Measurements from ENCODE around the gene POLR2E. TPM values are rescaled to one million over a fixed set of nuclear protein-coding genes. Genes with fewer than 3 reads are reported as not detected.
A peak's percentile ranks its signal among the peaks of the same experiment; 100 is the strongest.

Gene POLR2E
- total and polyA plus RNA-seq, 10 of the 15 experiments (the other 5 are each of a cell fraction or from before 2014, with no cell fraction given) = 4.0 to 487 (median 200) TPM

DNA sequence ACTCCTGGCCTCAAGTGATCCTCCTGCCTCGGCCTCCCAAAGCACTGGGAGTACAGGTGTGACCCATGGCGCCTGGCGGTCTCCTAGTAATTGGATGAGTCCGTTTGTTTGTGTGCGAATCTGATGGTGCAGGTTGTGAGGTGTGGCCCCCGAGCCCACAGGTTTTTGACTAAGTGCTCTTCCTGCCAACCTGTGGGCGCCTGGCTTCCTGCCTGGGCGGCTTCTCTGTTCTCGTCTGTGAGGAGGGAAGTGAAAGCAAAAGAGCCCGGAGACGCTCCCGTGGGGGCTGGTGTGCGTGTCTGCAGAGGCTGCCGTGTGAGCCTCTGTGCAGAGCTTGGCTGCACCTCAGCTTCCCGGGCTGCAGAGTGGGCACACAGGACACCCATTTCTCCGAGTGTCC, 18.2 kb downstream of the POLR2E start (continued):
- no peak for TF ChIP-seq EZH2 (IDR thresholded peaks at IDR 0.05; ENCODE audit: borderline replicate concordance, control insufficient read depth, low read depth, low read length)
- TF ChIP-seq, protein P1, sequence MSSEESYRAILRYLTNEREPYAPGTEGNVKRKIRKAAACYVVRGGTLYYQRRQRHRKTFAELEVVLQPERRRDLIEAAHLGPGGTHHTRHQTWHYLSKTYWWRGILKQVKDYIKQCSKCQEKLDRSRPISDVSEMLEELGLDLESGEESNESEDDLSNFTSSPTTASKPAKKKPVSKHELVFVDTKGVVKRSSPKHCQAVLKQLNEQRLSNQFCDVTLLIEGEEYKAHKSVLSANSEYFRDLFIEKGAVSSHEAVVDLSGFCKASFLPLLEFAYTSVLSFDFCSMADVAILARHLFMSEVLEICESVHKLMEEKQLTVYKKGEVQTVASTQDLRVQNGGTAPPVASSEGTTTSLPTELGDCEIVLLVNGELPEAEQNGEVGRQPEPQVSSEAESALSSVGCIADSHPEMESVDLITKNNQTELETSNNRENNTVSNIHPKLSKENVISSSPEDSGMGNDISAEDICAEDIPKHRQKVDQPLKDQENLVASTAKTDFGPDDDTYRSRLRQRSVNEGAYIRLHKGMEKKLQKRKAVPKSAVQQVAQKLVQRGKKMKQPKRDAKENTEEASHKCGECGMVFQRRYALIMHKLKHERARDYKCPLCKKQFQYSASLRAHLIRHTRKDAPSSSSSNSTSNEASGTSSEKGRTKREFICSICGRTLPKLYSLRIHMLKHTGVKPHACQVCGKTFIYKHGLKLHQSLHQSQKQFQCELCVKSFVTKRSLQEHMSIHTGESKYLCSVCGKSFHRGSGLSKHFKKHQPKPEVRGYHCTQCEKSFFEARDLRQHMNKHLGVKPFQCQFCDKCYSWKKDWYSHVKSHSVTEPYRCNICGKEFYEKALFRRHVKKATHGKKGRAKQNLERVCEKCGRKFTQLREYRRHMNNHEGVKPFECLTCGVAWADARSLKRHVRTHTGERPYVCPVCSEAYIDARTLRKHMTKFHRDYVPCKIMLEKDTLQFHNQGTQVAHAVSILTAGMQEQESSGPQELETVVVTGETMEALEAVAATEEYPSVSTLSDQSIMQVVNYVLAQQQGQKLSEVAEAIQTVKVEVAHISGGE (CRISPR knock-in tag; IDR thresholded peaks at IDR 0.05) = no peak
- TF ChIP-seq HDGF (IDR thresholded peaks at IDR 0.05) = no peak
- TF ChIP-seq ZNF217 (IDR thresholded peaks at IDR 0.05) = peak; percentile 92
- TF ChIP-seq, protein P2, sequence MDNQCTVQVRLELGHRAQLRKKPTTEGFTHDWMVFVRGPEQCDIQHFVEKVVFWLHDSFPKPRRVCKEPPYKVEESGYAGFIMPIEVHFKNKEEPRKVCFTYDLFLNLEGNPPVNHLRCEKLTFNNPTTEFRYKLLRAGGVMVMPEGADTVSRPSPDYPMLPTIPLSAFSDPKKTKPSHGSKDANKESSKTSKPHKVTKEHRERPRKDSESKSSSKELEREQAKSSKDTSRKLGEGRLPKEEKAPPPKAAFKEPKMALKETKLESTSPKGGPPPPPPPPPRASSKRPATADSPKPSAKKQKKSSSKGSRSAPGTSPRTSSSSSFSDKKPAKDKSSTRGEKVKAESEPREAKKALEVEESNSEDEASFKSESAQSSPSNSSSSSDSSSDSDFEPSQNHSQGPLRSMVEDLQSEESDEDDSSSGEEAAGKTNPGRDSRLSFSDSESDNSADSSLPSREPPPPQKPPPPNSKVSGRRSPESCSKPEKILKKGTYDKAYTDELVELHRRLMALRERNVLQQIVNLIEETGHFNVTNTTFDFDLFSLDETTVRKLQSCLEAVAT (IDR thresholded peaks at IDR 0.05) = peak; percentile 69; the same call in 1 of the 2 replicates
- TF ChIP-seq, protein P3, sequence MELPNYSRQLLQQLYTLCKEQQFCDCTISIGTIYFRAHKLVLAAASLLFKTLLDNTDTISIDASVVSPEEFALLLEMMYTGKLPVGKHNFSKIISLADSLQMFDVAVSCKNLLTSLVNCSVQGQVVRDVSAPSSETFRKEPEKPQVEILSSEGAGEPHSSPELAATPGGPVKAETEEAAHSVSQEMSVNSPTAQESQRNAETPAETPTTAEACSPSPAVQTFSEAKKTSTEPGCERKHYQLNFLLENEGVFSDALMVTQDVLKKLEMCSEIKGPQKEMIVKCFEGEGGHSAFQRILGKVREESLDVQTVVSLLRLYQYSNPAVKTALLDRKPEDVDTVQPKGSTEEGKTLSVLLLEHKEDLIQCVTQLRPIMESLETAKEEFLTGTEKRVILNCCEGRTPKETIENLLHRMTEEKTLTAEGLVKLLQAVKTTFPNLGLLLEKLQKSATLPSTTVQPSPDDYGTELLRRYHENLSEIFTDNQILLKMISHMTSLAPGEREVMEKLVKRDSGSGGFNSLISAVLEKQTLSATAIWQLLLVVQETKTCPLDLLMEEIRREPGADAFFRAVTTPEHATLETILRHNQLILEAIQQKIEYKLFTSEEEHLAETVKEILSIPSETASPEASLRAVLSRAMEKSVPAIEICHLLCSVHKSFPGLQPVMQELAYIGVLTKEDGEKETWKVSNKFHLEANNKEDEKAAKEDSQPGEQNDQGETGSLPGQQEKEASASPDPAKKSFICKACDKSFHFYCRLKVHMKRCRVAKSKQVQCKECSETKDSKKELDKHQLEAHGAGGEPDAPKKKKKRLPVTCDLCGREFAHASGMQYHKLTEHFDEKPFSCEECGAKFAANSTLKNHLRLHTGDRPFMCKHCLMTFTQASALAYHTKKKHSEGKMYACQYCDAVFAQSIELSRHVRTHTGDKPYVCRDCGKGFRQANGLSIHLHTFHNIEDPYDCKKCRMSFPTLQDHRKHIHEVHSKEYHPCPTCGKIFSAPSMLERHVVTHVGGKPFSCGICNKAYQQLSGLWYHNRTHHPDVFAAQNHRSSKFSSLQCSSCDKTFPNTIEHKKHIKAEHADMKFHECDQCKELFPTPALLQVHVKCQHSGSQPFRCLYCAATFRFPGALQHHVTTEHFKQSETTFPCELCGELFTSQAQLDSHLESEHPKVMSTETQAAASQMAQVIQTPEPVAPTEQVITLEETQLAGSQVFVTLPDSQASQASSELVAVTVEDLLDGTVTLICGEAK (IDR thresholded peaks at IDR 0.05; ENCODE audit: borderline replicate concordance) = no peak; the same call in 1 of the 2 replicates
- no peak for TF ChIP-seq SREBF1 (IDR thresholded peaks at IDR 0.05; ENCODE audit: low read length)
- no peak for TF ChIP-seq POLR2AphosphoS2 (IDR thresholded peaks at IDR 0.05; ENCODE audit: low read depth, low read length)
- TF ChIP-seq FOXK2 (IDR thresholded peaks at IDR 0.05) = no peak
- peak; percentile 59; the same call in 1 of the 2 replicates for TF ChIP-seq IRF4 (IDR thresholded peaks at IDR 0.05; ENCODE audit: low read depth, low read length)
- TF ChIP-seq SMAD1 (IDR thresholded peaks at IDR 0.05; ENCODE audit: low read depth, partially characterized antibody) = no peak
- no peak for TF ChIP-seq ESRRA (IDR thresholded peaks at IDR 0.05; ENCODE audit: low read length)
- TF ChIP-seq ZNF622 (IDR thresholded peaks at IDR 0.05) = no peak
- peak; percentile 72; the same call in 1 of the 2 replicates for TF ChIP-seq NFIC (IDR thresholded peaks at IDR 0.05; ENCODE audit: low read depth, low read length)
- TF ChIP-seq KLF5 (IDR thresholded peaks at IDR 0.05; ENCODE audit: partially characterized antibody) = no peak
- TF ChIP-seq REST (IDR thresholded peaks at IDR 0.05; ENCODE audit: low read depth, low read length) = no peak
- TF ChIP-seq CHD1 (IDR thresholded peaks at IDR 0.05; ENCODE audit: low read depth, low read length) = no peak
- TF ChIP-seq POLR2A (IDR thresholded peaks at IDR 0.05; ENCODE audit: low read depth, low read length) = no peak

Data from GM12878 (cell line).